ENCODE results near the gene ARSH.
A peak's percentile ranks its signal among the peaks of the same experiment; 100 is the strongest.
"Not testable (repeated sequence)": the region's sequence is repeated elsewhere in the genome, so short reads cannot be mapped to it uniquely, and the experiment has no call there.

The ARSH gene

DNA sequence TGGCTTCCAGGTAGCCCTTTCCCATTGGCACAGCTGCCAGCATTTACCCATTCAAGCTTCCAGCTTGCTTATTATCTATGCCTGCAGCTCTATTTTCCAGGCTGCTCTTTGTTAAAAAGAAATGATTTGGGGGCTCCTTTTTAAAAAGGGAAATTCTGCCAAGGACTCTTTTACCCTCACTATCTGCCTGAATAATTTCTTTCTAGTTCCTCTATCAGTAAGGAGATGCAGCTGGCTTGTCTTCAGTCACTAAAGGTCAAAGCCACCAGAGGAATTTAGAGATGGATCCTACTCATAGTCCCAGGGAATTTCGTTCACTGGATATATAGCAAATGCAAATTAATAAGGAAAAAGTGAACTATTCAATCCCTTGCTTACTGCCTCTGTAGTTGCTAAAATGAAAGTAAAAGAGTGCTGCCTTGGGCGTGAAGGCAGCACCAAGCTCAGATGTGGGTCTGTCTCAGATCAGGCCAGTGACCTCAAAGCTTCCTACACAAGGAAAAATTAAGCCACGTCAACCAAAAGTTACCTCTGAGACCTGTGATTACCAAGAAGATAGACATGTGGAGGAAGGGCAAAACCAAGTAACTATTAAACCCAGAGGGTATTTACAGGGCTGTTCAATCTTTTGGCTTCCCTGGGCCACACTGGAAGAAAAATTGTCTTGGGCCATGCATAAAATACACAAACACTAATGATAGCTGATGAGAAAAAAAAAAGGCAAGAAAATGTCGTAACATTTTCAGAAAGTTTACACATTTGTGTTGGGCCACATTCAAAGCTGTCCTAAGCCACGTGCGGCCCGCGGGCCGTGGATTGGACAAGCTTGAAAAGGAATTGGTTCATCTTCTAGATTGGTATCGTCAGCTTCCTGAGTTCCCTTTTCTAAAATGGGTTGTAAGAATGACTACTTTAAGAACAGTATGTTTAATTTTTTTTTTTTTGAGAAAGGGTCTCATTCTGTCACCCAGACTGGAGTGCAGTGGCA, 40.2 kb downstream of the ARSH start:
- no peaks in the 10 kb centered on the region for H3K4me1 Mint-ChIP-seq
- H3K27ac Mint-ChIP-seq, result no peak overlapping the region
- peaks cover 21% of the 10 kb centered on the region for H3K9me3 Mint-ChIP-seq
- TF ChIP-seq CTCF (IDR thresholded peaks at IDR 0.05), result no peak
- H3K27me3 Mint-ChIP-seq (ENCODE audit: low read depth, poor library complexity), result no peaks in the 10 kb centered on the region
- no peaks in the 10 kb centered on the region for H3K36me3 Mint-ChIP-seq (ENCODE audit: low read depth)
- no peak for DNase-seq
- H3K4me3 Mint-ChIP-seq, result no peak overlapping the region

- H3K36me3 Mint-ChIP-seq (ENCODE audit: low read depth); H3K4me3 Mint-ChIP-seq; H3K27ac Mint-ChIP-seq; H3K27me3 Mint-ChIP-seq (ENCODE audit: low read depth, poor library complexity); H3K4me1 Mint-ChIP-seq; H3K9me3 Mint-ChIP-seq; DNase-seq: not testable (repeated sequence)
These were observed 44.3 kb downstream of the ARSH start for GRCh38 chrX:3050523-3051175.

DNA sequence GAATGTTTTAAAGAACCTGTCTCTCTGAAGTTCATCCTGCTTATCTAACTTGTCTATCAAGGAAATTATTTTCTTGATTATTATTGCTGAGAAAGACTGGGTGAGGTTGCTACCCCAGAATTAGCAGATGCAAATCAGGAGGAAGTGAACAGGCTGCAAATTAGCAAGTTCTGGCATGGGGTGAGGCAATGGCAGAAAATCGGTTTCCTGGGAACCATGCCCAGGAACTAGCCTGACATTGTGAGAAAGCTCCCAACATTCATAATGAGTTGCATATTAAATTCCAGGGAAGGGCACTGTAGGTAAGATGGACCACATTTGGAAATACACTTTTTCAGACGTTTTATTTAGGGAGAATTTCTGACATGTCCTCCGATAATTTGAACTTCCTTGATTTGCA, 46.5 kb downstream of the ARSH start:
- no peaks in the 10 kb centered on the region for H3K36me3 Mint-ChIP-seq (ENCODE audit: low read depth)
- no peak for DNase-seq
- H3K4me1 Mint-ChIP-seq, result no peaks in the 10 kb centered on the region
- peaks cover under 1% of the 10 kb centered on the region for H3K9me3 Mint-ChIP-seq
- no peaks in the 10 kb centered on the region for H3K27me3 Mint-ChIP-seq (ENCODE audit: low read depth, poor library complexity)
- no peak for TF ChIP-seq CTCF (IDR thresholded peaks at IDR 0.05)
- H3K4me3 Mint-ChIP-seq, result no peak overlapping the region
- H3K27ac Mint-ChIP-seq, result no peak overlapping the region

- no peak for TF ChIP-seq CTCF (IDR thresholded peaks at IDR 0.05)
- Mint-ChIP-seq H3K36me3 (ENCODE audit: low read depth) (no peaks in the 10 kb centered on the region), H3K4me1 (peaks cover 10% of the 10 kb centered on the region), H3K4me3 (no peak overlapping the region), H3K27me3 (ENCODE audit: low read depth, poor library complexity) (peaks cover 6% of the 10 kb centered on the region), H3K27ac (no peak overlapping the region), H3K9me3 (peaks cover 16% of the 10 kb centered on the region)
- DNase-seq, result no peak
These were observed 60.2 kb downstream of the ARSH start for GRCh38 chrX:3066555-3066954.

- Mint-ChIP-seq H3K27ac (no peak overlapping the region), H3K27me3 (ENCODE audit: low read depth, poor library complexity) (peaks cover 28% of the 10 kb centered on the region), H3K4me3 (no peak overlapping the region), H3K9me3 (no peaks in the 10 kb centered on the region), H3K36me3 (ENCODE audit: low read depth) (no peaks in the 10 kb centered on the region), H3K4me1 (no peaks in the 10 kb centered on the region)
- DNase-seq, result no peak
- TF ChIP-seq CTCF (IDR thresholded peaks at IDR 0.05), result no peak
These were observed 69.6 kb downstream of the ARSH start for GRCh38 chrX:3075959-3076358.

DNA sequence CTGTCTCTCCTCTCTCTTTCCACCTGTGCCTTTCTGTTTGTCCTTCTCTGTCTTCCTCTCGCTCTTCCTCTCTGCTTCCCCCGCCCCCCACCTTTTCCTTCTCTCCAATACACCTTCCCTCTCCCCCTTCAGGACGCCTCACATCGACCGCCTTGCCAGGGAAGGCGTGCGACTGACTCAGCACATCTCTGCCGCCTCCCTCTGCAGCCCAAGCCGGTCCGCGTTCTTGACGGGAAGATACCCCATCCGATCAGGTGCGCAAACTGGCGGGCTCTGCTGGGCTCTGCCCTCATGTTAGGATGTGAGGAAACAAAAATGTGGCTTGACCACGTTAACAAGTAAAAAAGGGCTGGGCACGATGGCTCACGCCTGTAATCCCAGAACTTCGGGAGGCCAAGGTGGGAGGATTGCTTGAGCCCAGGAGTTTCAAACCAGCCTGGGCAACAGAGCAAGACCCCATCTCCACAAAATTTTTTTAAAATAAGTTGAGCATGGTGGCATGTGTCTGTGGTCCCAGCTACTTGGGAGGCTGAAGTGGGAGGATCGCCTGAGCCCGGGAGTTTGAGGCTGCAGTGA, 70.2 kb downstream of the ARSH start:
- TF ChIP-seq CTCF (IDR thresholded peaks at IDR 0.05), result no peak
- peaks cover 28% of the 10 kb centered on the region for H3K27me3 Mint-ChIP-seq (ENCODE audit: low read depth, poor library complexity)
- no peaks in the 10 kb centered on the region for H3K4me1 Mint-ChIP-seq
- no peak overlapping the region for H3K27ac Mint-ChIP-seq
- peak; percentile 13 for DNase-seq
- no peaks in the 10 kb centered on the region for H3K36me3 Mint-ChIP-seq (ENCODE audit: low read depth)
- H3K9me3 Mint-ChIP-seq, result no peaks in the 10 kb centered on the region
- H3K4me3 Mint-ChIP-seq, result no peak overlapping the region
